ENCODE results near the gene TMEM179. TPM values are rescaled to one million over a fixed set of nuclear protein-coding genes. Genes with fewer than 3 reads are reported as not detected.

TMEM179 gene
- total and polyA plus RNA-seq, 2 donors (not counting 3 experiments of a cell fraction or from before 2014, with no cell fraction given): 0.14 TPM; not detected in 1

- Histone ChIP-seq H2AFZ (ENCODE audit: low read depth, low read length) (no peak overlapping the region), H3K9me1 (replicated peaks; ENCODE audit: control insufficient read depth, extremely low read depth, insufficient read depth, low read length) (no peaks in the 10 kb centered on the region), H4K20me1 (replicated peaks; ENCODE audit: control insufficient read depth, extremely low read depth, insufficient read depth, low read length) (no peaks in the 10 kb centered on the region), H3K79me2 (ENCODE audit: control insufficient read depth, insufficient read depth, low read length) (no peaks in the 10 kb centered on the region), H3K9ac (replicated peaks; ENCODE audit: extremely low read depth, insufficient read depth, low read length) (no peak overlapping the region), H3K4me3 (replicated peaks in 1 of 3; ENCODE audit: insufficient read depth in 1 of 3, low read depth in 1 of 3, low read length in 3 of 3) (no peak overlapping the region), H3K27ac (ENCODE audit: insufficient read depth, low read depth, low read length) (no peak overlapping the region), H3K27me3 (ENCODE audit: control insufficient read depth in 2 of 2, insufficient read depth in 2 of 2, low read length in 2 of 2) (peaks cover 0 to 6% of the 10 kb centered on the region in 2 experiments), H3K9me3 (replicated peaks; ENCODE audit: control insufficient read depth, insufficient read depth, low read length) (no peaks in the 10 kb centered on the region), H3K4me1 (ENCODE audit: control insufficient read depth, extremely low read depth, insufficient read depth, low read length) (peaks cover 3% of the 10 kb centered on the region), H3K36me3 (ENCODE audit: control insufficient read depth in 2 of 2, extremely low read depth in 1 of 2, insufficient read depth in 2 of 2, low read length in 2 of 2) (no peaks in the 10 kb centered on the region), H3K4me2 (ENCODE audit: insufficient read depth, low read length) (no peak overlapping the region)
- dilution Hi-C loops (cut with MboI; ENCODE audit: extremely low pct_ligation_motif_present, low sequenced_read_pairs) (no loop called here), intact Hi-C loops (cut with micrococcal nuclease) (no loop called here)
- TF ChIP-seq GATA2 (IDR thresholded peaks at IDR 0.05; ENCODE audit: insufficient read depth, insufficient read length, low read depth, low read length) (no peak), FOS (IDR thresholded peaks at IDR 0.05; ENCODE audit: borderline replicate concordance, insufficient read depth, low read length) (no peak)
- POLR2A ChIA-PET: no interaction called here
- DNase-seq (ENCODE audit: low read depth, low spot score) (no peak), FAIRE-seq (no peak)
- CTCF ChIA-PET: interaction anchor here (0.7 to 1.4 kb wide), 5 partner anchors 21 to 73 kb away, joined by 3 to 13 read pairs (median 3); no protein-coding TSS in a partner anchor
- no TSS peak for BruUV-seq (replicated peaks)
Measured at GRCh38 chr14:104651876-104652260, 47.3 kb upstream of the TMEM179 start.

GRCh38 chr14:104650981-104651875 is 46.7 kb upstream of the TMEM179 start:
- Histone ChIP-seq H3K79me2 (ENCODE audit: control insufficient read depth, insufficient read depth, low read length) (no peaks in the 10 kb centered on the region), H3K9me1 (replicated peaks; ENCODE audit: control insufficient read depth, extremely low read depth, insufficient read depth, low read length) (no peaks in the 10 kb centered on the region), H3K4me2 (ENCODE audit: insufficient read depth, low read length) (no peak overlapping the region), H3K4me1 (ENCODE audit: control insufficient read depth, extremely low read depth, insufficient read depth, low read length) (peaks cover 3% of the 10 kb centered on the region), H3K27me3 (ENCODE audit: control insufficient read depth in 2 of 2, insufficient read depth in 2 of 2, low read length in 2 of 2) (peaks cover 0 to 6% of the 10 kb centered on the region in 2 experiments), H3K9me3 (replicated peaks; ENCODE audit: control insufficient read depth, insufficient read depth, low read length) (no peaks in the 10 kb centered on the region), H2AFZ (ENCODE audit: low read depth, low read length) (no peak overlapping the region), H4K20me1 (replicated peaks; ENCODE audit: control insufficient read depth, extremely low read depth, insufficient read depth, low read length) (no peaks in the 10 kb centered on the region), H3K9ac (replicated peaks; ENCODE audit: extremely low read depth, insufficient read depth, low read length) (no peak overlapping the region), H3K27ac (ENCODE audit: insufficient read depth, low read depth, low read length) (no peak overlapping the region), H3K4me3 (replicated peaks in 1 of 3; ENCODE audit: insufficient read depth in 1 of 3, low read depth in 1 of 3, low read length in 3 of 3) (no peak overlapping the region), H3K36me3 (ENCODE audit: control insufficient read depth in 2 of 2, extremely low read depth in 1 of 2, insufficient read depth in 2 of 2, low read length in 2 of 2) (no peaks in the 10 kb centered on the region)
- intact Hi-C loops (cut with micrococcal nuclease) (loop anchor here (1.0 kb wide), 3 partner anchors 30 to 57 kb away; no protein-coding TSS in a partner anchor), dilution Hi-C loops (cut with MboI; ENCODE audit: extremely low pct_ligation_motif_present, low sequenced_read_pairs) (no loop called here)
- no TSS peak for BruUV-seq (replicated peaks)
- FAIRE-seq (no peak), DNase-seq (ENCODE audit: low read depth, low spot score) (no peak)
- TF ChIP-seq POLR2AphosphoS5 (IDR thresholded peaks at IDR 0.05; ENCODE audit: insufficient read depth, low read depth, low read length): no peak
- CTCF ChIA-PET: interaction anchor here (0.6 to 1.4 kb wide), 6 partner anchors 22 to 74 kb away, joined by 3 to 13 read pairs (median 3); no protein-coding TSS in a partner anchor
- POLR2A ChIA-PET: no interaction called here

Measured in endothelial cell of umbilical vein (primary cell).